D721Med (cell line): Measurements from ENCODE around the gene SLC22A24.

Source experiments
- DNase-seq: peaks from one replicate; pipeline ENCODE4 v3.0.0; 2011; ENCODE audit warnings: low spot score; ENCODE audit not compliant: insufficient read length
- FAIRE-seq: peaks from 2 replicates; lab custom pipeline; 2011; peaks lifted over from hg19 to GRCh38; lab: Jason Lieb, UNC
- TF ChIP-seq, protein P1 (sequence below): IDR thresholded peaks from 2 replicates; pipeline ENCODE4 v1.5.1; 2012; ENCODE audit warnings: mild to moderate bottlenecking, control low read depth; ENCODE audit not compliant: insufficient read depth; ENCODE audit errors: missing control alignments

Gene SLC22A24, protein sequence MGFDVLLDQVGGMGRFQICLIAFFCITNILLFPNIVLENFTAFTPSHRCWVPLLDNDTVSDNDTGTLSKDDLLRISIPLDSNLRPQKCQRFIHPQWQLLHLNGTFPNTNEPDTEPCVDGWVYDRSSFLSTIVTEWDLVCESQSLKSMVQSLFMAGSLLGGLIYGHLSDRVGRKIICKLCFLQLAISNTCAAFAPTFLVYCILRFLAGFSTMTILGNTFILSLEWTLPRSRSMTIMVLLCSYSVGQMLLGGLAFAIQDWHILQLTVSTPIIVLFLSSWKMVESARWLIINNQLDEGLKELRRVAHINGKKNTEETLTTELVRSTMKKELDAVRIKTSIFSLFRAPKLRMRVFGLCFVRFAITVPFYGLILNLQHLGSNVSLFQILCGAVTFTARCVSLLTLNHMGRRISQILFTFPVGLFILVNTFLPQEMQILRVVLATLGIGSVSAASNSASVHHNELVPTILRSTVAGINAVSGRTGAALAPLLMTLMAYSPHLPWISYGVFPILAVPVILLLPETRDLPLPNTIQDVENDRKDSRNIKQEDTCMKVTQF

DNA sequence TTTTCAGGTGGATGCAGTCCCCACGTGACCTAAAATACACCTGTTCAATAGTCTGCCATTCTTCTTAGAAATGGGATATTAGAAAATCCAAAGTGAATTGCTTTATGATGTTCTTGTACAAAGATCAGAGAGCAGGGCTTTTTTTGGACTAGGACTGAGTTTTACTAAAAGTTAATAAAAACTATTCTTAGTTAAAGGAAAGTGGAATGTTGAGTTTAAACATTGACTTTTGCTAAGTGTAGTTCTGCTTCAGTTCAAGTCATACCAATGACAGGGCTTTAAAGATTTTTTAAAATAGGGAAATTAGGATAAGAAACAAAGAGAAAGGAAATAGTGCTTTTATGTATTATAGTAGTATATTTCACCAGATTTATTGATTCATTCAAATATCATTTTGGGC is at the start of gene SLC22A24:
Gene SLC22A24, minus strand, starts transcription at position 101 of the 400 bp plus-strand sequence. CDS start 442 bp downstream, outside the sequence.
- FAIRE-seq (no peak), DNase-seq (no peak)
- TF ChIP-seq, protein P1, sequence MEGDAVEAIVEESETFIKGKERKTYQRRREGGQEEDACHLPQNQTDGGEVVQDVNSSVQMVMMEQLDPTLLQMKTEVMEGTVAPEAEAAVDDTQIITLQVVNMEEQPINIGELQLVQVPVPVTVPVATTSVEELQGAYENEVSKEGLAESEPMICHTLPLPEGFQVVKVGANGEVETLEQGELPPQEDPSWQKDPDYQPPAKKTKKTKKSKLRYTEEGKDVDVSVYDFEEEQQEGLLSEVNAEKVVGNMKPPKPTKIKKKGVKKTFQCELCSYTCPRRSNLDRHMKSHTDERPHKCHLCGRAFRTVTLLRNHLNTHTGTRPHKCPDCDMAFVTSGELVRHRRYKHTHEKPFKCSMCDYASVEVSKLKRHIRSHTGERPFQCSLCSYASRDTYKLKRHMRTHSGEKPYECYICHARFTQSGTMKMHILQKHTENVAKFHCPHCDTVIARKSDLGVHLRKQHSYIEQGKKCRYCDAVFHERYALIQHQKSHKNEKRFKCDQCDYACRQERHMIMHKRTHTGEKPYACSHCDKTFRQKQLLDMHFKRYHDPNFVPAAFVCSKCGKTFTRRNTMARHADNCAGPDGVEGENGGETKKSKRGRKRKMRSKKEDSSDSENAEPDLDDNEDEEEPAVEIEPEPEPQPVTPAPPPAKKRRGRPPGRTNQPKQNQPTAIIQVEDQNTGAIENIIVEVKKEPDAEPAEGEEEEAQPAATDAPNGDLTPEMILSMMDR: no peak

DNA sequence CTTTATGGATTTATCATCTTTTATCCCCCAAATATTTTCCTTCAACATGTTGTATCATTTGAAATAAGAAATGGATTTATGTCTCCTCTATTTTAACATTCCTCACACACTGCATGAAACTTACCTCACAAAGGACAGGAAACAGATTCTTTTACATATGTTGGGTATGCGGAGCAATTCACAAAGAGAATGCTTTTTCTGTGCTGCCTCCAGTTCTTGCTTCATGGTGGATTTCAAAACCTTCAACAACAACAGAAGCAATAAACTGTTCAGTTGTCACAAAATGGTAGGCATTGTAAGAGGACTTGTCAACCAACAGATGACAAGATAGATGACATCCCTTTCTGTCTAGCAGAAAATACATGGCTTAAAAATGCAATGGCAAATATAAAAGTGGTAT is 36.5 kb upstream of the SLC22A24 start:
- no peak for FAIRE-seq
- DNase-seq: no peak
- TF ChIP-seq, protein P1: no peak

DNA sequence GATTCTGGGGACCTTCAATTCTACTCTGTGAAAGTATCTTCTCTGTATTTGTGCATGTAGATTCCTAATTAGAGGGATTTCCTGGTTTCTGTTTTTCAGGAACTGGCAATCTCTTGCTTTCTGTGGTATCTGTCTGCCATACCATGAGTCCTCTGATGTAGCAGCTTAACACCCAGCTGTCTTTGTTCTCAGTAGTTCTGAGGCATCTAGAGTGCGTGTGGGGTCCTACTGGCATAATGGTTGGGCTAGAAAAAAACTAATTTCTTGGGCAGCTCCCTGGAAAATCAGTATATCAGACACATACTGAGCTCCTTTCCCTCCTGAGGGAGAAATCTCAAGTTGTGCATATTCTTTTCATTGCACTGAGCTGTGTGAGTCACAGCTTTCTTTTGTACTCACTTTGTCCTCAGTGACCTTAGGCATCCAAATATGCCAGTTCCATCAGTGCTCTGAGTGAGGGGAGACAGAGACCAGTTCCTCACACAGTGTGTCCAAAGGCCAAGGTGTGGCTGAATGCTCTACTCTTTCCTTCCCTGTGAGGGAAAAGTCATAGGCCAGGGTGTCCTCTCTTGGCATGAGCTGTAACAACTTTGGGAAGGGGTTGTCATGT is 35.5 kb upstream of the SLC22A24 start:
- FAIRE-seq (no peak), DNase-seq (no peak)
- TF ChIP-seq, protein P1: no peak

DNA sequence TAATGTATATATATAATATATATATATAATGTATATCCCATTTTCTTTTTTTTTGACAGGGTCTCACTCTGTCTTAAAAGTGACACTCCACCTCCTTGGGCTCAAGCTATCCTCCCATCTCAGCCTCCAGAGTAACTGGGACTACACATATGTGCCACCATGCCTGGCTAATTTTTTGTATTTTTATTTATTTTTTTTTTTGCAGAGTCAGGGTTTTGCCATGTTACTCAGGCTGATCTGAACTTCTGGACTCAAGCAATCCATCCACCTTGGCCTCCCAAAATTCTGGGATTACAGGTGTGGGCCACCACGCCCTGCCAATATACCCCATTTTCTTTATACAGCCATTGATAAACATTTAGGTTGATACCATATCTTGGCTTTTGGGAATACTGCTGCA is 33.9 kb upstream of the SLC22A24 start:
- DNase-seq (no peak), FAIRE-seq (no peak)
- TF ChIP-seq, protein P1: no peak

DNA sequence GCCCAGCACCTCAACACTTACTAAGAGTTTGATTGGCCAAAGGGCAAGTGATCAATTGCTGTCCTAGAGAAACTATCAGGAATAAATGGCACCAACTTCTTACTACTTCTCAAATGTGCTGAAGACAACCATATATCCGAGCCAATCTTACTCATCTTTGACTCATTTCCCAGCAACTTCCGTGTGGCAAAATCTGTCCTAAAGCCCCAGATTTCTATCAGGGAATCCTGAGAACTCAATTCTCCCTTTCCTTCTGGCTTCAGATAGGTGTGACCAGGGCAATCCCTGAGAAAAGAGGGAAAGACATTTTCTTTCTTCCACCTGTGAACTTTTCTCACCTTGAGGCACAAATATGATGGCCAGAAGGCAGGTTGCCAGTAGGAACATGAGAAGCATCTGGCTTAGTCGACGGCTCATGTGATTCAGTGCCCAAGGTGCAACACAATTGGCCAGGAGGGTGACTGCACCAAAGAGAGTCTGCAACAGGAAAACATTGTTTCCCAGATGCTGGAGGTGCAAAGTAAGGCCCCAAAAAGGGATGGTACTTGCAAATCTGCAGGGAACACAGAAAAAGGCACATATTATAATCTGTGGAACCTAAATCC is 21.8 kb upstream of the SLC22A24 start:
- no peak for FAIRE-seq
- DNase-seq: no peak
- TF ChIP-seq, protein P1: no peak

DNA sequence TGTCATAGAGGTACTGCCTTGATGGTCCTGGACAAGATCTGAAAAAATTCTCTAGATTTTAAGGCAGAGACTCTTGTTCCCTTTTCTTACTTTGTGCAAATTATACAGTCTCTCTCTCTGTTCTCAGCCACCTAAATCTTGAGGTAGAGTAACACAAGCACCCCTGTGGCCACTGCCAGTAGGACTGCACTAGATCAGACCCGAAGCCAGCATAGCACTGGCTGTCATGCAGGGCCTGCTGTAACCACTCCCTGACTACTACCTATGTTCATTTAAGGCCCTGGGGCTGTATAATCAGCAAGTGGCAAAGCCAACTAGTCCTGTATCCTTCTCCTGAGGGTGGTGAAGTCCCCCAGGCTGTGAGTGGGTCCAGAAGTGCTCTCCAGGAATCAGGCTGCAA is 11.8 kb upstream of the SLC22A24 start:
- TF ChIP-seq, protein P1: no peak
- no peak for FAIRE-seq

DNA sequence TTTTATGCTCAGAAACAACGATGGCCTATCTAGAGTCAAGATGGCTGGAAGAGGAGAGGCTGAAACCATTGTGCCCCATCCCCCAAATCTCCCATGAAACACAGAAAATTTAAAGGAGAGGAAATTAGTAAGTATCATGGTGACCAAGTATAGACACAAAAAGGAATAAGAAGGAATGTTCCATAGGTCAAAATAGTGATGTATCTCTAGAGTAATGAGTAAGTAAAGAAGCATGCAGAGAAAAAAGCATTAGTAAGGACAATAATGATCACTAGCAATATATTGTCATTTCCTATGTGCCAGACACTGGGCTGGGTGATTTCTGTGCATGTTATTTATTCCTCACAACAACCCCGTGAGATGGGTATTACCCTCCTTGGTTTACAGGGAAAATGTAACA is 2.6 kb upstream of the SLC22A24 start:
- TF ChIP-seq, protein P1: no peak
- FAIRE-seq: no peak

More for the DNA sequence above, 11.8 kb upstream of the SLC22A24 start:
- no peak for DNase-seq

More for the DNA sequence above, 2.6 kb upstream of the SLC22A24 start:
- DNase-seq: no peak
